ENCODE data around the gene GET4.

- TF ChIP-seq CTCF (IDR thresholded peaks at IDR 0.05 in 4 of 5, conservative IDR thresholded peaks at IDR 0.05 in 1 of 5) (no peak), POLR2A (IDR thresholded peaks at IDR 0.05) (no peak)
These were observed 26.6 kb upstream of the GET4 start for GRCh38 chr7:849781-850180.
